GM19043 (cell line): ENCODE results near the gene GALK1.
"Not testable (repeated sequence)": the region's sequence is repeated elsewhere in the genome, so short reads cannot be mapped to it uniquely, and the experiment has no call there.

Source experiments
- ATAC-seq: cut with Tn5 transposase; IDR thresholded peaks from one replicate; pipeline ENCODE4 v1.9.1; 2021; ENCODE audit warnings: low read depth; ENCODE audit not compliant: unreplicated experiment

The GALK1 gene

GRCh38 chr17:75784473-75785015, 19.6 kb upstream of the GALK1 start, which contains the start of gene UNK:
Gene UNK, plus strand, starts transcription at chr17:75784806. Its CDS starts 75 bp downstream, at chr17:75784881.
- no peak for ATAC-seq

- no peak for ATAC-seq
Observed at GRCh38 chr17:75783803-75784472, 18.9 kb upstream of the GALK1 start.

- ATAC-seq: no peak
Observed at GRCh38 chr17:75783069-75783783, 18.2 kb upstream of the GALK1 start.

GRCh38 chr17:75779987-75780889, 15.2 kb upstream of the GALK1 start:
- ATAC-seq: no peak

- peak; percentile 65 for ATAC-seq
Observed at GRCh38 chr17:75779250-75779986, 14.4 kb upstream of the GALK1 start.

GRCh38 chr17:75778861-75779249, 13.9 kb upstream of the GALK1 start:
- no peak for ATAC-seq

- ATAC-seq: not testable (repeated sequence)
Observed at GRCh38 chr17:75778066-75778860, 13.3 kb upstream of the GALK1 start.

GRCh38 chr17:75777296-75777922, 12.4 kb upstream of the GALK1 start:
- no peak for ATAC-seq

GRCh38 chr17:75776386-75777295, 11.6 kb upstream of the GALK1 start:
- no peak for ATAC-seq

- ATAC-seq: no peak
Observed at GRCh38 chr17:75774991-75775668, 10.1 kb upstream of the GALK1 start.

- ATAC-seq: no peak
Observed at GRCh38 chr17:75774471-75774990, 9.5 kb upstream of the GALK1 start.

- no peak for ATAC-seq
Observed at GRCh38 chr17:75773808-75774470, 8.9 kb upstream of the GALK1 start.

GRCh38 chr17:75773121-75773807, 8.3 kb upstream of the GALK1 start:
- ATAC-seq: no peak

GRCh38 chr17:75771334-75772281, 6.6 kb upstream of the GALK1 start:
- no peak for ATAC-seq

- ATAC-seq: no peak
Observed at GRCh38 chr17:75769536-75769935, 4.5 kb upstream of the GALK1 start.
